Fibroblast of skin of left biceps (primary cell): ENCODE results near the gene ABHD5.
"Not testable (repeated sequence)": the region's sequence is repeated elsewhere in the genome, so short reads cannot be mapped to it uniquely, and the experiment has no call there.

Experiments used
- DNase-seq, 2 experiments: peaks; one replicate each; pipeline ENCODE4 v3.0.0-alpha.2; 2013; ENCODE audit warnings: low read depth in 2 of 2

ABHD5 gene

GRCh38 chr3:43690400-43691119, at the start of gene ABHD5:
TSS of gene ABHD5 (plus strand) at chr3:43690938. CDS start at chr3:43690993, 55 bp downstream.
- peak; percentile 86 for DNase-seq

GRCh38 chr3:43641306-43642114, 49.2 kb upstream of the ABHD5 start:
- no peak for DNase-seq

- no peak for DNase-seq
Observed at GRCh38 chr3:43644443-43644842, 46.3 kb upstream of the ABHD5 start.

- DNase-seq, result no peak
Observed at GRCh38 chr3:43647331-43648166, 43.2 kb upstream of the ABHD5 start.

GRCh38 chr3:43648957-43649356, 41.8 kb upstream of the ABHD5 start:
- DNase-seq, result no peak

GRCh38 chr3:43649365-43649968, 41.3 kb upstream of the ABHD5 start:
- DNase-seq, result no peak

- DNase-seq, result no peak
Observed at GRCh38 chr3:43650345-43650744, 40.4 kb upstream of the ABHD5 start.

- DNase-seq, result not testable (repeated sequence)
Observed at GRCh38 chr3:43656390-43656789, 34.3 kb upstream of the ABHD5 start.

GRCh38 chr3:43659250-43659880, 31.4 kb upstream of the ABHD5 start:
- no peak for DNase-seq

- not testable (repeated sequence) for DNase-seq
Observed at GRCh38 chr3:43661376-43661775, 29.4 kb upstream of the ABHD5 start.

GRCh38 chr3:43665011-43665410, 25.7 kb upstream of the ABHD5 start:
- DNase-seq, result not testable (repeated sequence)

- no peak for DNase-seq
Observed at GRCh38 chr3:43670635-43671522, 19.9 kb upstream of the ABHD5 start.

GRCh38 chr3:43674345-43675085, 16.2 kb upstream of the ABHD5 start:
- no peak for DNase-seq

- no peak for DNase-seq
Observed at GRCh38 chr3:43675593-43675992, 15.1 kb upstream of the ABHD5 start.

GRCh38 chr3:43676441-43676840, 14.3 kb upstream of the ABHD5 start:
- no peak for DNase-seq

- DNase-seq, result not testable (repeated sequence)
Observed at GRCh38 chr3:43678375-43678774, 12.4 kb upstream of the ABHD5 start.

GRCh38 chr3:43678887-43679449, 11.8 kb upstream of the ABHD5 start:
- not testable (repeated sequence) for DNase-seq

- DNase-seq, result not testable (repeated sequence)
Observed at GRCh38 chr3:43680857-43681256, 9.9 kb upstream of the ABHD5 start.

GRCh38 chr3:43684944-43685343, 5.8 kb upstream of the ABHD5 start:
- no peak for DNase-seq
